ENCODE data around the gene TSC22D1. TPM values are rescaled to one million over a fixed set of nuclear protein-coding genes. Genes with fewer than 3 reads are reported as not detected.

TSC22D1 gene
- polyA plus RNA-seq, 1 donor (not counting 4 experiments of a cell fraction or from before 2014, with no cell fraction given), result 177 TPM

GRCh38 chr13:44566601-44567000 lies 9.5 kb downstream of the TSC22D1 start:
- no peaks in the 10 kb centered on the region for H3K4me1 ChIP-seq (ENCODE audit: control insufficient read depth, extremely low read depth, insufficient read depth, low read length)
- H4K20me1 ChIP-seq (ENCODE audit: control insufficient read depth, extremely low read depth, insufficient read depth, low read length), result no peaks in the 10 kb centered on the region
- DNase-seq (ENCODE audit: low read depth, low spot score) (no peak), FAIRE-seq (no peak)
- H3K9ac ChIP-seq (ENCODE audit: control insufficient read depth, extremely low read depth, insufficient read depth, low read length), result no peak overlapping the region
- no peaks in the 10 kb centered on the region for H3K27me3 ChIP-seq (ENCODE audit: control insufficient read depth, extremely low read depth, insufficient read depth, low read length)
- H3K4me2 ChIP-seq (ENCODE audit: control insufficient read depth, extremely low read depth, insufficient read depth, low read depth, low read length), result no peak overlapping the region
- no peaks in the 10 kb centered on the region for H3K9me1 ChIP-seq (ENCODE audit: control insufficient read depth, extremely low read depth, insufficient read depth, low read length)
- no peaks in the 10 kb centered on the region for H3K36me3 ChIP-seq (ENCODE audit: control insufficient read depth in 2 of 2, extremely low read depth in 1 of 2, insufficient read depth in 2 of 2, low read length in 2 of 2)
- dilution Hi-C loops (cut with MboI; ENCODE audit: extremely low pct_ligation_motif_present, low sequenced_read_pairs), result no loop called here
- peaks cover 21% of the 10 kb centered on the region for H3K79me2 ChIP-seq (ENCODE audit: control insufficient read depth, insufficient read depth, low read length)
- H3K4me3 ChIP-seq (ENCODE audit: control insufficient read depth in 2 of 3, extremely low read depth in 1 of 3, insufficient read depth in 2 of 3, low read depth in 1 of 3, low read length in 3 of 3), result no peak overlapping the region
- no peaks in the 10 kb centered on the region for H3K9me3 ChIP-seq (ENCODE audit: control insufficient read depth, low read depth, low read length)
- no peak overlapping the region for H3K27ac ChIP-seq (ENCODE audit: control insufficient read depth, insufficient read depth, low read length)
- TF ChIP-seq CTCF (optimal IDR thresholded peaks at IDR 0.05 in 1 of 3, IDR thresholded peaks at IDR 0.05 in 1 of 3, conservative IDR thresholded peaks at IDR 0.05 in 1 of 3; ENCODE audit: extremely low read depth in 1 of 3, insufficient read depth in 2 of 3, low read length in 3 of 3) (no peak), EZH2 (IDR thresholded peaks at IDR 0.05; ENCODE audit: low read length) (no peak)
- no peak overlapping the region for H2AFZ ChIP-seq (ENCODE audit: control insufficient read depth, low read length)

GRCh38 chr13:44565881-44566280 lies 10.2 kb downstream of the TSC22D1 start:
- no peaks in the 10 kb centered on the region for H4K20me1 ChIP-seq (ENCODE audit: control insufficient read depth, extremely low read depth, insufficient read depth, low read length)
- no peak overlapping the region for H3K4me2 ChIP-seq (ENCODE audit: control insufficient read depth, extremely low read depth, insufficient read depth, low read depth, low read length)
- DNase-seq (ENCODE audit: low read depth, low spot score) (no peak), FAIRE-seq (no peak)
- H3K27me3 ChIP-seq (ENCODE audit: control insufficient read depth, extremely low read depth, insufficient read depth, low read length), result no peaks in the 10 kb centered on the region
- peaks cover 26% of the 10 kb centered on the region for H3K79me2 ChIP-seq (ENCODE audit: control insufficient read depth, insufficient read depth, low read length)
- H3K9me1 ChIP-seq (ENCODE audit: control insufficient read depth, extremely low read depth, insufficient read depth, low read length), result no peaks in the 10 kb centered on the region
- H3K9ac ChIP-seq (ENCODE audit: control insufficient read depth, extremely low read depth, insufficient read depth, low read length), result no peak overlapping the region
- H3K9me3 ChIP-seq (ENCODE audit: control insufficient read depth, low read depth, low read length), result no peaks in the 10 kb centered on the region
- no peak overlapping the region for H2AFZ ChIP-seq (ENCODE audit: control insufficient read depth, low read length)
- H3K4me1 ChIP-seq (ENCODE audit: control insufficient read depth, extremely low read depth, insufficient read depth, low read length), result no peaks in the 10 kb centered on the region
- H3K27ac ChIP-seq (ENCODE audit: control insufficient read depth, insufficient read depth, low read length), result no peak overlapping the region
- TF ChIP-seq CTCF (optimal IDR thresholded peaks at IDR 0.05 in 1 of 3, IDR thresholded peaks at IDR 0.05 in 1 of 3, conservative IDR thresholded peaks at IDR 0.05 in 1 of 3; ENCODE audit: extremely low read depth in 1 of 3, insufficient read depth in 2 of 3, low read length in 3 of 3) (no peak), EZH2 (IDR thresholded peaks at IDR 0.05; ENCODE audit: low read length) (no peak)
- dilution Hi-C loops (cut with MboI; ENCODE audit: extremely low pct_ligation_motif_present, low sequenced_read_pairs), result no loop called here
- no peak overlapping the region for H3K4me3 ChIP-seq (ENCODE audit: control insufficient read depth in 2 of 3, extremely low read depth in 1 of 3, insufficient read depth in 2 of 3, low read depth in 1 of 3, low read length in 3 of 3)
- no peaks in the 10 kb centered on the region for H3K36me3 ChIP-seq (ENCODE audit: control insufficient read depth in 2 of 2, extremely low read depth in 1 of 2, insufficient read depth in 2 of 2, low read length in 2 of 2)

All from keratinocyte (primary cell).